Measurements from ENCODE around the gene GGT1.
"Not testable (repeated sequence)": the region's sequence is repeated elsewhere in the genome, so short reads cannot be mapped to it uniquely, and the experiment has no call there.

GGT1 gene

DNA sequence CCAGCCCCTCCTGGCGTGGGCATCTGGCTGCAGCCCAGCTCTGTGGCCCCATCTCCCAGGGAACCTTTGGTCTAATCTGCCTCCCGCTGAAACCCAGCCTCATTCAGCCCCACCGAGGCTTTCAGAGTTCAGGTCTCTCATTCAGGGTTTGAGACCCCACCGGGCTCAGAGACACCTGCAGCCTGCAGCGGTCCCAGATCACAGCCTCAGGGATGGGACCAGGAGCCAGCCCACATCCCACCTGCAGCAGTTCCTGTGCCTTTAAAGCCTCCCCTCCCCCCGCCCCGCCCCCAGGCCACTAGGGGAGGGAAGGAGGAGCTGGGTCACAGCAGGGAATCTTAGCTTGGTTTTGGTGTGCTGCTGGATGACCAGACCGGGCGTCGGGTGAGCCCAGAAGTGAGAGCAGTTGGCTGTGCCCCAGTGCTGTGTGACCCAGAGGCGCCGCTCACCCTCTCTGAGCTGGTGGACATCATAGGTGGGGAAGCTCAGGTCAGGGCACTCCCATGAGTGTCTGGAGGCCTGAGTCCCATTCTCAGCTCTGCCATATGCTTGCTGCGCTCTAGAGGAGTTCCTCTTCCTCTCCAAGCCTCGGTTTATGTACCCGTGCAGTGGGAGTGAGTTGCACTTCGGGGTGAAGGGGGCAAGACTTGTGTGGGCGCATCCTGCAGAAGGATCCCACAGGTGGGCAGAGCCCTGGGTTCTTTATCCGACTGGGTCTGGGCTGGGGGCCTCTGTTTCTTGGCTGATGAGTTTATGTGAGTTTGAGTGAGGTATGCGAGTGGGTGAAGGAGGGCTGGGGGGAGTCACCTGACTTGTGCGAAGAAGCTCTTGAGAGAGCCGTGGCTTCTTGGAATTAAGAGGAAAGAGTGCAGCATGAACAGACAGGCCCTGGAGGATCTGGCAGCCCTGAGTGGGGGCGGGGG lies at the start of gene GGT1:
TSS of gene GGT1 (plus strand) at position 347 of the 923 bp plus-strand sequence. CDS start 7,889 bp downstream, outside the sequence.
- DNase-seq = not testable (repeated sequence)

DNA sequence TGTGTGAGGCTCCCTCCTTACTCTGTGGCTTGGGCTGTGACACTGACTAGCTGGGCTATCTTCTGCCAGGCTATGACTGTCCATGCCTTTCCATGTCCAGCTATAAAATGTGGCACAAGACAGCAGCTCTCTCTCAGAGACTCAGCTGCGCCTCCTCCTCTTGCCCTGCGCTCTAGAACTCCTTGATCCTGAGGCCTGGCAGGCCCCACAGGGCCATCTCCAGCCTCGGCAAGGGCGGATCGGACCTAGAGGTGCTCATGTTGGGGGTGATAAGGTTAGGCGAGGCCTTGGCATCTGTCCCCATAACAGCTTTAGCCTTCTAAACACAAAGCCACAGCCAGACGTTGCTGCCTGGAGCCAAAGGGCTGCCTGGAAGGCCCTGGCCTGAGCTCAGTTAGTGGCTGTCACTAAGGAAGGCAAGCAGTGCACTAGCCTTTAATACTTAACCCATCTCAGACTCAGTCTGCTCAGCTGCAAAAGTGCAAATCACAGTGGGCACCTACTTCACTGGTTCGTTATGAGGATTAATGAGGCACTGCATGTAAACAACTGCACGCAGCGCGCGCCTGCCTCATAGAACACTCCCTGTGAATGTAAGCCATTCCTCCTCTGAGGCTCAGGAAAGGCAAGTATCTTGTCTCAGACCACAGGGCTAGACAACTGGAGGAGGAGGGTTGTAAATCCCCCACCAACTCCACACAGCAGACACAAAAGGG lies 49.2 kb upstream of the GGT1 start:
- DNase-seq = no peak

DNA sequence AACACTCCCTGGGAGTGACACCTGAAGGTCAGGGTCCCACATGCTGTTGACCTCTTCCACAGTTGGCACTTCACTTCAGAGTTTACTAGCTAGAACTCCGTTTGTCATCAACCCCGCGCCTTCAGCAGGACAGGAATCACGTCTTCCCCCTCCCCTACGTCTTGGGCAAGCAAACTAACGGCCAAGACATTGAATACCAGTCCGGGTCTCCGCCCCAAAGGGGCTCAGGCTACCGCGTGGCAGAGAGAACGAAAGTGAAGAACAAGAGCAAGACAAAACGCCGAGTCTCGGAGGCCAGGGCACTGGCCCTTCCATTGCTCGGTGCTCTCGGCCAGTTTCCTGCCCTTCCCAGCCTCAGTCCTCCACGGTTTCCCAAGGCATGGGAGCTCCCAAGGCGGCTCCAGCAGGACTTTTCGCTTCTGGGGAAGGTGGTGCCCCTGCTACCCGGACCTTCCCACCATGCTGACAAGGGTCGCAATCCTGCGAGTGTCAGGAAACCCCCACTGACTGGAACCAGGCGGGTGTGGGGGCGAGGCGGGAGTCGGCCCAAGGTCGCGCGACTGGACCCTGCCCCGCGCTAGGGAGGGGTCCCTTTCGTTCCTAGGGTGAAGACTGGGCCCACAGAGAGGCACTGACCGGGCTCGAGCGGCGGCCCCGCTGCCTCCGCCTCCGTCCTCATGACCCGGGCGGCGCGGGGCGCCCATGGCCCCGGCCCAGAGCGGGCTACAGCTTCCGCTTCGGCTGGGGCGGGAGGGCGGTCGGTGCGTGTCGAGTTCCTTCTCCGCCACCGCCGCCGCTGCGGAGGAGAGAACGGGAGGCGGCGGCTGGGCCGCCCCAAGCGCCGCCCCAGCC lies 48.5 kb upstream of the GGT1 start, which contains the start of gene GUCD1:
TSS of gene GUCD1 (minus strand) at position 826 of the 852 bp plus-strand sequence. CDS start at position 679, 147 bp downstream.
- no peak for DNase-seq

DNA sequence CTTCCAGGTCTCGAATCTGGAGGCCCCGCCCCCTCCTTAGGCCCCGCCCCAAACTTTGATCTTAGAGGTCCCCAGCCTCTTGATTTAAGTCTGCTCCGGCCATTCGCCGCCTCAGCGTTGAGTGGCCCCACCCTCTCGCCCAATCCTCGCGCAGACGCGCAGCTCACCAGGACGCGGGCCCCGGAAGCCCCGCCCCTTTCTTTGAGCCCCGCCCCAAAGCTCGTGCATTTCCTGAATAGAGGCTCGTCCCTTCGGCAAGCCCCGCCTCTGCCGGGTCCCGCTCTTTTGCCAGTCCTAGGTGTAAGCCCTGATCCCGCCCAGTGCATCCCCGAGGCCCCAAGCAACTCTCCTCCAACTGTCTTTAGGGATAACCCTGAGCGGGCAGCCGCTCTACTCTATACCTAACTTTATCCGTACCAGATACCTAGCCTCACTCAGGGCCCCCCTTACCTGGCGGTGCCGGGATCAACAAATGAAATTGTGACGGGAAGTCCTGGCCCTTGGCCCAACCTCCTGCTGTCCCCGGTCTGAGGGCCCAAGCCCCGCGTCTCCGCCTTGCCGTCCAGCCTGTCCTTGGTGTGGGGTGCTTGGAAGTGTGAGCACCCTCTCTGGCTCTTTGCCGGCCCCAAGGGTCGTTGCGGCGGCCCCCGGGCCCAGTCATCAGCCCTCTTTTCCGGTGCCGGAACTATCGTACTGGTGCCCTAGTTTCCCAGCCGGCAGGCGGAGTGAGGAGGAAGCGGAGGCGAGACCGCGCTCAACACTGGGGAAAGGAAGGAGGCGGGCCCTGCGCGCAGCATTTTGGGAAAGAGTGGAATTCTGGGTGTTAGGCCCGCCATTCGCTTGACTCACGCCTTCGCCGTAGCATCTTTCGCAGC lies 47.6 kb upstream of the GGT1 start, which contains the start of gene SNRPD3:
TSS of gene SNRPD3 (plus strand) at position 835 of the 875 bp plus-strand sequence. CDS start 1,676 bp downstream, outside the sequence.
- DNase-seq = peak; percentile 92

DNA sequence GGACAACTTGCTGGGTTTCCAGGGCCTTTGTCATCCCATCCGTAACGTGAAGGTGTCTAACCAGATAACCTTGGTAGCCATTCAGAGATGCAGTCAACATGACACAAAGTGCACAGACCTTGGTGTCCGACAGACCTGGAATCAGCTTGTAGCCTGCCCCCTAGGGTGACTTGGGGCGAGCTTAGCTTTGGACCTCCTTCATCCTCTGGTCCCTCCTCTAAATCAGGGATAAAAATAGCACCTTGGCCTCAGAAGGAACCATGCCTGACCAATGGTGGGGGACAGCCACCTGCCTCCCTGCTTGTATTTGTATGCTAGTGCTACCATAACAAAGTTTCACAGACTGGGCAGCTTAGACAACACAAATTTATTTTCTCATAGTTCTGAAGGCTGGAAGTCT lies 43.5 kb upstream of the GGT1 start:
- DNase-seq = no peak

DNA sequence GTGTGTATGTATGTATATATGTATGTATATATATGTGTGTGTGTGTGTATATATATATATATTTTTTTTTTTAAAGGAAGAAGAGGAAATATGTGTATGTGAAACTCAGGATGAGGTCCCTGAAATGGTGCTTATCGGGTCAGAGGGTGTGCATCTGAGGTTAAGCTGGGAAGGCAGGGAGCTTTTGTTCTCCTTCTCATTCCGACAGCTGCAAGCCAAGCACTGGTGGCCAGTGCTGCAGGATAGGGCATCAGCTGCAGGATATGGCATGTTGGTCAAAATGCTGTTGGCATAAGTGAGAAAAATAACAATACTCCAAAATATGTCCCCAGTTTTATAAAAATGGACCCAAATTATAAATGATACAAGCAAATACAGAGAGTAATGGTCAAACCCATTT lies 39.7 kb upstream of the GGT1 start:
- DNase-seq = no peak

DNA sequence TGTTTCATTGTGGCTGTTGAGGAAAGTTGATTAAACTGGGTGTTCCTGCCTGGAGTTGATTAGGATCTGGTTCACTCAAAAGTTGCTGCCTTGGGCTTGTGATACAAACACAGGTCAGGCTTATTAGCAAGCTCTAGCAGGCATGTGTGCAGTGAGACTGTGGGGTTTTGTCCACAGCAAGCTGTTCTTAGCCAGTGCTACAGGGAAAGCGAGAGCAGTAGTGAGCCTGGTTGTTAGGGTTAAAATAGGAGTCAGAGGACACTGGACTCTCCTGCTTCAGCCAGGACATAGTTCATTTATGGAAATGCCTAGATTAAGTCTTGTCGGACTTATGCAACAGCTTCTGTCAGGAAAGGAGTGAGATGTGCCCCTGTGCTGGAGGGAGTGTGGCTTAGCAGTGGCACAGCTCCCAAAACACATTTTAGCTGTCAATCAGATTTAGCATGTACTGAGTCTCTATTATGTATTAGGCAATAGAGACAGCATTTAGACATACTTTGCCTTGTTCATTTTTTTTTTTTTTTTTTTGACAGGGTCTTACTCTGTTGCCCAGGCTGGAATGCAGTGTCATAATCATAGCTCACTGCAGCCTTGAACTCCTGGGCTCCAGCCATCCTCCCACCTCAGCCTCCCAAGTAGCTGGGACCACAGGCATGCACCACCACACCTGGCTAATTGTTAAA lies 38.5 kb upstream of the GGT1 start:
- DNase-seq = no peak

DNA sequence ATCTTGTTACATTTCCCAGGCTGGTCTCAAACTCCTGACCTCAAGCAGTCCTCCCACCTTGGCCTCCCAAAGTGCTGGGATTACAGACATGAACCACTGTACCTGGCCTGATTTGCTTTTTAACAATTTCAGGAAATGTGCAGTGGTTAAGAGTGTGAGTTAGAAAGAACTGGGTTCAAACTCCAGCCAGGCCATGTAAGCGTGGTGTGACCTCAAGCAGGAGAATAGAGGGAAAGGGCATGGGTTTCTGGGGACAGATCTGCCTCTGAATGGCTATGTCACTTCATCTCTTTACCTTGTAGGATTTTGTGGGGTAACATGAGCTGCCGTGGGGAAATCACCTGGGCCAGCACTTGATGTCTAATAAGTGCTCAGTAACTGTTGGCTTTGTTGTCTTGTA lies 37.9 kb upstream of the GGT1 start:
- DNase-seq = no peak

DNA sequence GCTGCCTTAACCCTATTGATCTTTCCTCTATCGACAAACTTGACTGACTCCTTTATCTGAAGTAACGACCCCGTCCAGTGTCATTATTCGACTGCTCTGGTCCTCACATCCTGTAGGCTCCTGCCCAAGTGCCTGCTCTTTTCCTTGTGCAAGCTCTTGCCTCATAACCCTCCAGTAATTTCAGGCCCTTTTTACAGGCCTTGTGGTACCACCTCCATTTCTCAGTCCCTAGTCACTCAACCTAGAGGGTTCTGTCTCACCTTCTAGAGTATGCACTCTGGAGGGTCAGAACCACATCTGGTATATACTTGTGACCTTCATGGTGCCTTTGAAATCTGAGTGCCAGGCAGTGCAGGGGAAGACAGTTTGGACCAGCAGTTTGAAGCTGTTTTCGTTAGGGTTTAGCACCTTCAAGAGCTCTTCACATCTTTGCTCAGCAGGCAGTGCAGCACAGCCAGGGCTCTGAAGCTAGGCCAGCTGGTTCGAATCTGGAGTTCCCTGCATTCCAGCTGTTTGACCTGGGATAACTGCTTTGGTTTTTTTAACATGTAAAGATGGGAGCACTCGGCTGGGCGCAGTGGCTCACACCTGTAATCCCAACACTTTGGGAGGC lies 36.0 kb upstream of the GGT1 start:
- no peak for DNase-seq

DNA sequence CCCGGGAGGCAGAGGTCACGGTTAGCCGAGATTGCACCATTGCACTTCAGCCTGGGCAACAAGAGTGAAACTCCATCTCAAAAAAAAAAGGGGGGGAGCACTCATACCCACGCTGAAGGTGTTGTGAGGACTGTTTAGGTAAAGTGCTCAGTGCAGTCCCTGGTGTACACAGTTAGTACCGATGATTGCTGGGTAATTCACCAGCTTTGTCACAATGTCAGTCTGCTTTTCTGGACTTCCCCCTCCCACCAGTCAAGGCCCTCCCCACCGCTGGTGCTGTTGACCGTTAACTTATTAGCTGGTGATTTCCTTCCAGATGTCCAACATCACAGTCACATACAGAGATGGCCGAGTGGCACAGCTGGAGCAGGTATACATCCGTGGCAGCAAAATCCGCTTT lies 35.3 kb upstream of the GGT1 start:
- DNase-seq = no peak

DNA sequence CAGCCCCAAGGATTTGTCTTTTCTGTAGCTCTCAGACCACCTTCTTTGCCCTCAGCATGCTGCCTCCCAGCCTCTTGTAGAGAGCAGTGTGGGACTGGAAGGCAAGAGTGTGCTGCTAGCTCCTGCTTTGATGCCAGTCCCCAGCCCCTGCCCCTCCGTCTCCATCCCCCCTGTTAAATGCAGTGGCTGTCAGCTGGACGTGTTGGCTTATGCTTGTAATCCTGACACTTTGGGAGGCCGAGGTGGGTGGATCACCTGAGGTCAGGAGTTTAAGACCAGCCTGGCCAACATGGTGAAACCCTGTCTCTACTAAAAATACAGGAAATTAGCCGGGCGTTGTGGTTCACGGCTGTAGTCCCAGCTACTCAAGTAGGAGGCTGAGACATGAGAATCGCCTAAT lies 31.7 kb upstream of the GGT1 start:
- no peak for DNase-seq

DNA sequence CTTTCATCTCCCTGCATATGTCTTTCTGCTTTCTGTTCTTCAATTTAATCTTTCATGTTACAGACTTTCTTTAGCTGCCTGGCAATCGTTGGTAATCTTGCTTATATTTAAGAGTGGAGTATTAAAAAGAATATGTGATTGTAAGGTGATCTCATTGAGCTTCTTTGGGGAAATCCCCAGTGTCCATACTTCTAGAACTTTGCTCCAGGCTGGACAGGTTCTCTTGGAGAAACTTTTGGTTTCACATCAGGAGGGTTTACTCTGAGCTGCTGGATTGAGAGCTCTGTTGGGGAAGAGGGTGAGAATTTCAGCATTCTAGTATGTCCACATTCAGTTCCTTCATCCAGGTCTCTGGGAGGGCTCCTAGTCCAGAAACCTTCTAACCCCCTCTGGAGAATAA lies 26.2 kb upstream of the GGT1 start:
- DNase-seq = no peak

DNA sequence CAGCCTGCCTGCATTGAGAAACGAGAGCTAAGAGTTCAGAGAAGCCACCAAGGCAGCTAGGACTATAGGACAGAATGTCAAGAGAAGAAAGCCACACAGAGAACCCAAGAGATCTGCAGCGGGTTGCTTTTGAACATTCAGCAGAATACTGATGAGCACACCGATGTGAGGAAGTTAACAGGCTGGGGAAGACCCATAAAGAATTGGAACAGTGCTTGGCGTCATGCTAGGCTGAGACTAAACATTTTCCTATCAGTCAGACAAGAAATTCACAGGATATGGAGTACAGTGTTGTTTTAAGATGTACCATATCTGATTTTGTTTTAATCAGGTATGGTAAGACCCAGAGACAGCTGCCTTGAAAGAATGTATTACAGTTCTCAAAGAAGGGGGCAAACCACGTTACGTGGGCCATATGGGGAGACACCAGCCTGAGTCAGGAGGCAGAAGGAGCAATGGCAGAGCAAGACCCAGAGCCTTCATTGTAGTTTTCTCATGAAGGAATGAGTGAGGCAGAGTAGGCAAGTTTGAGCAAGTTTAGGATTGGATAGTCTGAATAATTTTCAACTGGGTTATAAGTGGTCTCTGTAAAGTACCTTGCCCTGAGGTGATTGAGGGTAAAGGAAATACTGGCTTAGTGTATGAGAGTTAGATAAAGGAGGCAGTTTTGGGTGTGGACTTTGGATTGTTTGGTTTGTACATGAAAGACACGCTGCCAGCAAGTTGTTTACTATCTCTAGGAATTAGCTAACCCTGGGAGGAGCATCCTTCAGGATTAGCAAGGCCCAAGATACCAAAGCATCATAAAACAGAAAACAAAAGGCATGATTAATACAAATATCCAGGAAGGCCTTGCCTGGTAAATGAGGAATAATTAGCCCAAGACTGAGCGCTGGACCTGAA lies 24.4 kb upstream of the GGT1 start:
- DNase-seq = no peak

DNA sequence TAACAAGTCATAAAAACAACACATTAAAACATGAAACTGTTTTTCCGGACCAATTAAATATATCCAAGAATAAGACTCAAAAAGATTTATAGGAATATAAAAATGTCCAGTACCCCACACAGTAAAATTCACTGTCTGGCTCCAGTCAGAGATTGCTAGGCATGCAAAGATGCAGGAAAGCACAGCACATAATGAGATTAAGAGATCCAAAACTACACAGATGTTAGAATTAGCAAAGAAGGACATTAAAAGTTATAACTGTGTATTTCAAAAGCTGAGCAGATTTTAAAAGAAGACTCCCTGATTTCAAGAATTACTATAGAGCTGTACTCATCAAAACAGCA lies 23.8 kb upstream of the GGT1 start:
- no peak for DNase-seq

DNA sequence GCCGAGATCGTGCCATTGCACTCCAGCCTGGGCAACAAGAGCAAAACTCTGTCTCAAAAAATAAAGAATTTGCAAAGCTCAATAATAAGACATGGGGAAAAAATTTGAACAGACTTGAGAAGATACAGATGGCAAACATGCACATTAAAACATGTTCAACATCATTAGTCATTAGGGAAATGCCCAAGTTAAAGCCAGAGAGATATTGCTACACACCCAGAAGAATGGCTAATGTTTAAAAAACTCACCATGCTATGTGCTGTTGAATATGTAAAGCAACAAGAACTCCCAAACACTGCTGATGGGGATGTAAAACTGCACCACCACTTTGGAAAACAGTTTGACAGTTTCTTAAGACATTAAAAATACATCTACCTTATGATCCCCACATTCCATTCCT lies 22.7 kb upstream of the GGT1 start:
- no peak for DNase-seq

DNA sequence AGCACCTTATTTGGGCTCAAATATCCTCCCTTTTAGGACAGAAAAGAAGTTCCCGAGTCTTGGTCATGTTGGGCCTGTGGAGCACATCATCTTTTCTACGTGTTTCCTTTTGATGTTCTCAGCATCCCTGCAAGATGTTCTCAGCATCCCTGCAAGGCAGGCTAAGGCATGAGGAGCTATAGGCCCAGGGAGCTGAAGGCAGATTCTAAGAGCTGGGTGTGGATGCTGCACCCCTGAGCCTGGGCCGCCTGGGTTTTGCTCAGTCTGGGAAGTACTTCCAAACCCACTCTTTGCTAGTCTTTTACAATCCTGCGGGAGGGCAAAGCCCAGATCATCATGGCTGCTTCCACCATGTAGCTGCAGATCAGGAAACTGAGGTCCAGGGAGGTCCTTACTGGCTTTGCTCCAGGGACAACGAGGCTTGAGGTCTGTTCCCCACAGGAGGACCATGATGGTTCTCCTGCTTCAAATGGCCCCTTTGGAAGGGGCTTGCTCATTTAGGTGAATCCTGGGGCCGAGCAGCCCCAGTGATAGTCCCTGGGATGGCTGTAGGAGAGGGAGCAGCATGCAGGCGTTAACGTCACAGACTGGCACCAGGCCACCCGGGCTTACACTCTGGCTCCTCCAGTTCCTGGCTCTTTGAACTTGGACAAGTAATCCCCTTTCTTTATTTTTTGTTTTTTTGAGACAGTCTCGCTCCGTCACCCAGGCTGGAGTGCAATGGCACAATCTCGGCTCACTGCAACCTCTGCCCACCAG lies 20.8 kb upstream of the GGT1 start:
- DNase-seq = no peak

DNA sequence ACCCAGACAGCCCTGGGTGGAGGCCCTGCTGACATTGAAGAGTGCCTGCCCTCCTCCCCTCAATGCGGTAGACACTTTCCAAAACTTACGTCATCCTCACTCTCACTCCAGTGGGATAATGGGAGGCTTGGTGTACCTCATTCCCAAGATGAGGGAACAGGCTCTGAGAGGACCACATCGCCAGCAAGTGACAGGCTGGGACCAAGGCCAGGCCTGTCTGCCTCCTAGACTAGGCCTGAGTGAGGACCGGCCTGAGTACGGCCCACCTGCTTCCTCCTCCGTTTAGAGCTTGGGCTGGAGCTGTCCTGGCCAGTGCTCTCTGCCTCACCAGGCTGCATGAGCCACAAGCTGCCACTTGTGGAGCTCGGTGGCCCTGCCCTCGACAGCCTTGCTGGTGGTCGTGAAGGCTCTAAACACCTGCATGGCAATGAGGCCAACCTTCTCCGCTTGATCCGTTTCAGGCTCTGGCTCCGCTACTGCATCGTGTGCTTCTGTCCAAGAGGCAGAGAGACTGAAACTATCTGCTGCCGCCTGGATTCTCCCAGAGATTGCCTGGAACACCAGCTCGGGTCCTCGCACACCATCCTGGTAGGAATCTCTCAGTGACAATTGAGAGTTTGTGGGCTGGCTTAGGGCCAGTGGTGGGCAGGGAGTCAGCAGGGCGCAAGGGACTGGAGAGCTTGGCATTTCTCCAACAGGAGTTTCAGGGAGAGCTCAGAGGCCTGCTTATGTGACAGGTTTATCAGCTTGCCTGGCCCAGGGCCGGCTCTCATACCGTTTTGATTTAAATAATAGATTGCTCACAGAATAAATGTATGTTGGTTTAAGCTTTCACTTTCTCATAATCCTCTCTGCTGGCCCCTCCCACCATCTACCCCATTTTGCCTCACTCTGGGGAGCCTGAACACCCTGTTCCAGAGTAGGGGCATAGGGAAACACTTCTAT lies 19.5 kb upstream of the GGT1 start:
- peak; percentile 70 for DNase-seq
